Fibroblast of the conjunctiva (primary cell): Measurements from ENCODE around the gene GRK6.
A peak's percentile ranks its signal among the peaks of the same experiment; 100 is the strongest.

Experiments
- DNase-seq: peaks from one replicate; pipeline ENCODE4 v3.0.0-alpha.2; 2010; ENCODE audit warnings: low read depth

GRK6 gene

DNA sequence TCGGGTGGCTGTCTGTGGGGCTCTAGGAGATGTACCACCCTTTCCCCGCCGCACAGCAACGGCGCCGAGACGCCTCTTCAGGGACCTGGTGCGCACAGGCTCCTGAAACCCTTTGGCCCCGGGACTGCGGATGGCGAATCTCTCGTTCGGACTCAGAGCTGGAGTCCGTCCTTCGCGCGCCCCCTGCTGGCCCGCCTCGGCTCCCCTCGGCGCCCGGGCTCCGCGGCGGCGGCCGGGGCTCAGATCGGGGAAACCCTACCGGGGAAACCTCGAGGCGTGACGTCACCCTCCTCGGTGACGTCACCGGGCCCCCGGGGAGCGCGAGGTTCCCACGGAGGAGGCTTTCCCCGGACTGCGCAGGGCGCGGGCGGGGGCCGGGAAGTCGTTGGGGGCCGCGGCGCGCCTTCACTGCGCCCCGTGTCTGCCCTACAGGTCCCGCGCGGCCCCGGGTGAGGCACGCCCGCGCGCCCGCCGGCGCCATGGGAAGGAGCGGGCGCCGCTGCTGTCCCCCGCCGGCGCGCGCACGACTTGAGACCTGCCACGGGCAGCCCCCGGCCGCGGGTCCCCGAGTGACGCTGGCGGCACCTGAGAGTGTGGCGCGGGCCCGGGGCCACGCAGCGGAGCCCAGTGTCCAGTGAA, 28.0 kb downstream of the GRK6 start:
- peak; percentile 71 for DNase-seq

DNA sequence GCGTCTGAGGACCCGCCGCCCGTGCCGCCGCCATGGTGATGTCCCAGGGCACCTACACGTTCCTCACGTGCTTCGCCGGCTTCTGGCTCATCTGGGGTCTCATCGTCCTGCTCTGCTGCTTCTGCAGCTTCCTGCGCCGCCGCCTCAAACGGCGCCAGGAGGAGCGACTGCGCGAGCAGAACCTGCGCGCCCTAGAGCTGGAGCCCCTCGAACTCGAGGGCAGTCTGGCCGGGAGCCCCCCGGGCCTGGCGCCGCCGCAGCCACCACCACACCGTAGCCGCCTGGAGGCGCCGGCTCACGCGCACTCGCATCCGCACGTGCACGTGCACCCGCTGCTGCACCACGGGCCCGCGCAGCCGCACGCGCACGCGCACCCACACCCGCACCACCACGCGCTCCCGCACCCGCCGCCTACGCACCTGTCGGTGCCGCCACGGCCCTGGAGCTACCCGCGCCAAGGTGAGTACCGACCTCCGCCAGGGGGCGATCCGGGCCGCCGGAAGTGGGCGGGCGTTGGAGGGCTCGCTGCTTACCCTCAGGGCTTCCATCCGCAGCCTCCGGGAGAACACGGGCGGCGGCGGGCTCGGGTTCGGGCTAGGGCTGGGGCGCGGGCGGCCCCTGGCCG, 28.7 kb downstream of the GRK6 start:
- no peak for DNase-seq

DNA sequence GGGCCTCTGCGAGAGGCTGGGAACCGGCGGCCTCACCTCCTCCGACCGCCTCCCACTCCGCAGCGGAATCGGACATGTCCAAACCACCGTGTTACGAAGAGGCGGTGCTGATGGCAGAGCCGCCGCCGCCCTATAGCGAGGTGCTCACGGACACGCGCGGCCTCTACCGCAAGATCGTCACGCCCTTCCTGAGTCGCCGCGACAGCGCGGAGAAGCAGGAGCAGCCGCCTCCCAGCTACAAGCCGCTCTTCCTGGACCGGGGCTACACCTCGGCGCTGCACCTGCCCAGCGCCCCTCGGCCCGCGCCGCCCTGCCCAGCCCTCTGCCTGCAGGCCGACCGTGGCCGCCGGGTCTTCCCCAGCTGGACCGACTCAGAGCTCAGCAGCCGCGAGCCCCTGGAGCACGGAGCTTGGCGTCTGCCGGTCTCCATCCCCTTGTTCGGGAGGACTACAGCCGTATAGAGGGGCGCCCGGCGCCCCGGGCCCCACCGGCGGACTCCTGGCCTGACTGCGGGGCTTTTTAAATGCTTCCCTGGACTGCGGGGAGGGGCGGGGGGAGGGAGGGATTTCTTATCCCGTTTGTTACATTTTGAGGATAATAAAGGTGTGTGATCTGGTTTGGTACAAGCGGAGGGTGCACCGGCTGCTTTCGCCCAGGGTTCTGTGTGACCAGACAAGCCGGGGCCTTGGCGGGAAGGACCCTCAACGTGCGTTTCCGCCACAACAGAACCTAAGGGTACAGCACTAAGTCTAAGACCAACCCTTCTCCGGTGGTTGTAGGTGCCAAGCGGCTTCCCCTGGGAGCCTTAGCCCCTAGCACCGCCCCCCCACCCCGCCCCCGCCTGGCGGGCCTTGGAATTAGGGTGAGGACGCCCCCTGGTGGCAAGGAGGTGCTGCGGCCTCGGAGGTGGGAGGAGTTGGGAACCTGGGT, 29.4 kb downstream of the GRK6 start:
- peak; percentile 80 for DNase-seq

DNA sequence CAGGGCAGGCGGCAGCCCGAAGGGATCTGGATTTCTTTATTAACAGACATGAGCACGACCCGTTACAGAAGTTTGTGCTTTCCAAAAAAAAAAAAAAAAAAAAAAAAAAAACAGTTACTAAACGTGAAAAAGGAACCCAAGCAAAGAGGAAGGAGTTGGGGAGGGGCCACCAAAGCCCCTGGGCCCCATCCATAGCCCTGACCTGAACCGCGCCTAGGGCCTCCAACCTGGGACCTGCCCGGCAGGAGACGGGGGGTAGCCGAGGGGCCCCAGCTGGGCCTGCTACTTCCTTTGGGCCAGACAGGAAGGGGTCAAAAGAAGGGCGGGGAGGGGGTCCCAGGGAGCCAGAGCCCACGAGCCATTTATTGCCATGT, 30.1 kb downstream of the GRK6 start:
- no peak for DNase-seq

DNA sequence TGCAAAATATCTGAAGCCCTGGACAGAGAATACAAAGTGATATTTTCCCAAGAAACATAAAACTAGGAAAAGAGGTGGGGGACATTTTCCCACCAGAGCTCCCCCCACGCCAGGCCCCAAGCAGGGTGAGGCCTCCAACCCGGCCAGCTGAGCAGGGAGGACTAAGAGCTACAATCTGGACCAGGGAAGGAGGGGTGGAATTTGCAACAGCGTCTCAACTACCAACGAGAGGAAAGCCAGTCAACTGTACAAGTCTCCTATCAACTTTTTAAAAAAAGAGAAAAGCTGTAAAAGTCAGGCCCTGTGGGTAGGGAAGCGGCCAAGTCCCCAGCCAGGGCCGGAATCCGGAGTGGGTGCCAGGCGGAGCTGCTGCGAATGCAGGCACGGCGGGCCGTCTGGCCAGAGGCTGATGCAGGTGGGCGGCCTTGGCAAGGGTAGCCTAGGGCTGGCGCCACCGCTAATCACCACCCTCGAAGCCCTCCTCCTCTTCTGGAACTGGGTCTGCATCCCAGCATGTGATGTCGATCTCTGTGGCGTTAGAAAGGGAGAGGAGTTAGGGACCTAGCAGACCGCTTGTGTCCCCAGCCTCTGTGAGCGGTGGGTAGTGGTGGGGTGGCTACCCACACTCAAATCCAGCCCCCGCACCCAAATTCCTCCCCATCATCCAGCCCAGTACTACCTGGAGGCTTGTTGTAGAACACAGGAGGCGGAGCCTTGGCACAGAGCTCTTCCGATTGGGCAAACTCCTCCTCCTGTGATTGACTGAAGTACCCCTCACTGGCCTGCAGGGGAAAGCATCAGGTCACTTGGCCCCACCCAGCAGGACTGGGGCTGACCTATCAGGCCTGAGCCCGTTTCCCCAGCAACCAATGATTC, 30.7 kb downstream of the GRK6 start:
- peak; percentile 98 for DNase-seq

DNA sequence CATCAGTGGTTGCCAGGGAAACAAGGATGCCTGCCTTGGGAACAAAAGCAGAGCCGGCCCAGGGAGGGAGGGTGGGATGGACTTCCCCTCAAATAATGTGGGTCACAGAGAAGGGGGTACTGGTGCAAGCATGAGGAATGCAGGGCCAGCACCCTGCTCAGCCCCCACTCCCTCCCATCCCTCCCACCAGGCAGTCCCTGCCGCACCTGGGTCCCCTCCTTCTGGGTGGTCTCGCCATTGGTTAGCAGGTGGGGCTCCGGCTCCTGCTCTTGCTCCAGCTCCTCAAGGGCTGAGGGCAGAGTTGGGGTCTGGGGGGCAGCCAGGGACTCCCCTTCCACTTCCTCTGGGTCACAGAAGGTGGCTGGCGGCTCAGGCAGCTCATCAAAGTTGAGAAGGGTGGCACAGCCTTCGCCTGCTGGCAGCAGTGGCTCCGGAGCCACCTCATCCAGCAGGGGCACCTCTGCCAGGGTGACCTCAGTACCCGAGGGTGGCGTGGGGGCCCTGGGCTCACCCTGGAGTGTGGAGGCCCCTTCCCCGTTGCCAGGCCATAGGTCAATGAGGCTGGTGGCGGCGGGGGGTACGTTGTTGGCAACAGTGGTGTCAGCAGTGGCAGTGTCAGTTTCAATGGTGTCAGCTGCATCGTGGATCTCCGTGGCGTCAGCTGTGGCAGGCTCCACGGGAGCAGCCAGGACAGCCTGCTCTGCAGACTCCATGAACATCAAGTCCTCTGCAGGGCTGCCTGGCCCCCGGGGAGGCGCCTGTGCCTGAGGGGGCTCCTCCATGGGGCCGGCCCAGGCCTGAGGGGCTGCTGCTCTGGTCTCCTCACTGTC, 31.6 kb downstream of the GRK6 start:
- DNase-seq: no peak

DNA sequence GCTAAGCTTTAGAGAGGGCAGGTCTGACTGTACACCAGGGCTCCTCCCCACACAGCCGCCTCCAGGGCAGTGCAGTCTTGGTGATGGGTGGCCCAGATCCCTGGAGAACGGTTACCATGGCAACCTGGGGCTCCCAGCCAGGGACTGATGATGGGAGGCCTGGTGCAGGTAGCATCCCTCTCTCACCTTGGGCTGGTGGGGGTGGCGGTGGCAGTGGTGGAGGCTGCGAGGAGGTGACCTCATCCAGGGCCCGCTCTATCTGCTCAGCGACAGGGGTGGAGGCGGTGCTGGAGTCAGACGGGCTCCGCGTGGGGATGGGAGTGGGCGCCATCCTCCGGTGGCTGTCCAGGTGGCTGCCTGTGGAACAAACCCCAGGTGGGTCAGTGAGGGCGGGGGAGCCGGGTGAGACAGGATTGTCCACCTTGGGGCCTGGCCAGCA, 32.5 kb downstream of the GRK6 start:
- no peak for DNase-seq

DNA sequence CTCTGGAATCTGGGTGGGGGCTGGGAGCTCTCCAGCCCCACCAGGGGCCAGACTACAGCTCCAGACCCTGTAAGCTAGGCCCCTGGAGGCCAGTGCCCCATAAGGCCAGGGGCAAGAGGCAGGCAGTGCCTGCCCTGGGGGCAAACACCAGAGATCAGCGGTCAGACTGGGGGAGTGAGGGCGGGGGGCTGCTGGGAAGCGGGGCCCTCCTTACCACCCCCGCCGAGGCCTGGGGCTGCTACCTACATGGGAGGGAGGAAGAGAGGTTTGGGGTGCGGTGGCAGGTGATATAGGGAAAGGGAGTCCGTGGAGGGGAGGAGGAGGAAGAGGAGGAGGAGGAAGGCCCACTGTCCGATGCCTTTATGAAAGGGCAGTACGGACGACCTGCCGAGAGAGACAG, 32.9 kb downstream of the GRK6 start:
- DNase-seq: no peak

DNA sequence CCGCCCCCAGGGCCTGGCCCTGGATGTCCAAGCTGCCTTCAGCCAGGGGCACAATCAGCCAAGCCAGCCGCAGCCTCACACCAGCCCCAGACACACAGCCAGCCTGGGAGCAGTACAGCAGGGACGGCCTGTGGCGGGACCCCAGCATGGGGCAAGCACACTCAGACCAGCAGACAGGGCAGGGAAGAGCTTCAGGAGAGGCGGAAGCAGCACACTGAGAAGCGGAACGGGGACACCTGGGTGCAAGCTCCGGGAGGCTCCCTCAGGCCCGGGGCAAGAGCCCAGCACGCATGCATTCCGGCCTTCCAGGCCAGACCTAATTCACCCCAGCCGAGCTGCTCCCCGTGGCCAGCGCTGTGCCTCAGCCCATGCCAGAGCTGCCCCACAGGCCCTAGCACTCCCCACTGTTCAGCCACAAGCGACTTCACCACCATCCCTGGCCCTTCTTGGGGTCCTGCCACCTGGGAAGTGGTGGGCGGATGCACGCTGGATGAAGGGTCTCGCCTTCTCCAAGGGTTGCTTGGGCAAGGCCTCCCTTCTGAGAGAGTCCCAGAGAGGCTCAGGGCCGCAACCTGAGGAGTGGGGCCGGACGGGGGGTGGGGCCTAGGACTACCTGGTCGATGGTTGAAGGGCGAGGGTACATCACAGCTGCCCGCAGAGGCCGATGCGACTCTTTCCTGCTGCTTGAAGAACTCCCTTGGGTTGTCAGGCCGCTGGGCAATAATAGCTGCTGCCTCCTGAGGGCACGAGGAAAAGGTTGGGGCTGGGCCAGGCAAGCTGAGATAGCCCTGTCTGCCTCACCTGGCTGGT, 33.5 kb downstream of the GRK6 start:
- DNase-seq: no peak

DNA sequence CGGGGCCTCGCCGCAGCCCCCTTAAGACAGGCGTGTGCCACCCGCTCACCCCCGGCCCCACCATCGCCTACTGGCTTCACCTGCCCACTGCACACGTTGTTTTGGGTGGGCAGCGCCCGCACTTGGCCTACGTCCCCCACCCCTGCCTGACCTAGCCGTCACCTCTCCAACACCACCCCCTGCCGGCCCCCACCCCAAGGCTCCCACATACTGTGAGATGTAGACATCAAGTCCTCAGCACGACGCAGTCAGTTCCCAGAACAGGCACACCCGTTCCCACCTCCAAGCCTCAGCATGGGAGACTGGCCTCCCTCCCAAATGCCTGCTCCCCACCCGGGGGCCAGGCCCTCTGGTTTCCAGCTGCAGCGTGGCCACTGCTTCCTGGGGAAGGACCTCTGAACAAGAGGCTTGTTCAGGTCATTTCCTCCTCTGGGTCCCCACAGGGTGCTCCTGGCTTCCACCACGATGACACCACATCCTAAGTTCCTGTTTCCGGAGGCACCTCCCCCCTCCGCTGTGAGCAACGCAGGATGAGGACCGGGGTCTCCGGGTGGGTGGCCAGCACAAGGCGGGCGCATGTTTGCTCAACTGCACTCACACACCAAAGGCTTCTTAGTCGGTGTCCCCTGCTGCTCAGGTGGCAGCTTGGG, 35.7 kb downstream of the GRK6 start:
- DNase-seq: no peak

DNA sequence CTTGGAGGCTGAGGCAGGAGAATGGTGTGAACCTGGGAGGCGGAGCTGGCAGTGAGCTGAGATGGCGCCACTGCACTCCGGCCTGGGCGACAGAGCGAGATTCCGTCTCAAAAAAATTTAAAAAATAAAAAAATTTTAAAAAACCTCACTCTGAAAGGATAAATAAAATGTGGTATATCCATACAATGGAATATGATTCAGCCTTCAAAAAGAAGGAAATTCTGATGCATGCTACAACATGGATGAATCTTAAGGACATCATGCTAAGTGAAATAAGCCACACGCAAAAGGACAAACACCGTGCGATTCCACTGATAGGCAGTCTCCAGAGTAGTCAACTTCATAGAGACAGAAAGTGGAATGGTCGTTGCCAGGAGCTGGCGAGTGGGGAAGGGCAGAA, 38.6 kb downstream of the GRK6 start:
- no peak for DNase-seq

DNA sequence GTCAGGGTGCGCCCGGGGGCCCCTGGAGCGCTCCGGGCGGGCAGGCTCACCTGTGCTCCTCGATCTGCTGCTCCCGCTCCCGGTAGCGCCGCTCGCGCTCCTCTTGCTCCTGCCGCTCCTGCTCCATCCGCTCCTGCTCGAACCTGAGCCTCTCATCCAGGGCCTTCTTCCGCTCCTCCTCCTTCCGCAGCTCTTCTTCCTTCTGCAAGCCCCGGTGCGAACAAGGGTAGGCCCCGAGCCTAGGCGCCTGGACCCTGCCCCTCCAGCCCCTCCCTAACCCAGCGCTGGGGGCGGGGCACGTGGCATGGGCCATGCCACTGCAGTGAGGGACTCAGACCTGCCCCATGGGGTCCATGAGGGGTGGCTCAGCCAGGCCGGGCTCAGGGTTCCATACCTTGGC, 40.4 kb downstream of the GRK6 start:
- DNase-seq: no peak

DNA sequence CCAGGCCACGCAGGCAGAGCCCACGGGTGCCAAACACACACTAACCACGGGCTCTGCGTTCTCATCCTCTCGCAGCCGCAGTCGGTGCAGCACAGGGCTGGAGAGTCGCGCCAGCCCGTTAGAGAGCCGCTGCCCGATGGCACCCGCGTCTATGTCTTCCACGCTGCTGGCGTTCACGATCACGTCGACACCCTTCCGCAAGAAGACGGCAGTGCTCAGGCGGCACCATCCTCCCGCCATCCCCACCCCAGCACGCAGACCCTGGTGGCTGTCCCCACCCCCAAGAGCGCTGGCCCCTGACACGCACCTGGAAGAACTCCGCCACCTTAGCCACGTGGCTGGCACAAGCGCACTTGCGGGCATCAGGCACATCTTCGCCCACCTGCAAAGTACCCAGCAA, 41.0 kb downstream of the GRK6 start:
- DNase-seq: no peak

DNA sequence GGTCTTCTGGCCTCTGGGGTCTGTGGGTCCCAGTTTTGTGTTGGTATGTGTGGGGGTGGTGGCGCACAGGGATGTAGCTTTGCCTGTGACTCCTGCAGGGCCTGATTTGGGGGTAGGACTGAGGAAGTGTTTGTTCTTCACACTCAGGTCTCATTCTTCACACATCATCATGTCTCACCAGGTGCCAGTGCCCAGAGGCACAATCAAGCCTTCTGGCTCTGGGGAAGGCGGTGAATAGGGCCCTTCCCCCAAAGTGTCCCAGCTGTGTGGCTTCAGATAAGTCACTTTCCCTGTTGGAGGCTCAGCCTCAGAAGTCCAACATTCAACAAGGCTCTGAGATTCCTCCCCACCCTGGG, 41.8 kb downstream of the GRK6 start:
- DNase-seq: no peak

DNA sequence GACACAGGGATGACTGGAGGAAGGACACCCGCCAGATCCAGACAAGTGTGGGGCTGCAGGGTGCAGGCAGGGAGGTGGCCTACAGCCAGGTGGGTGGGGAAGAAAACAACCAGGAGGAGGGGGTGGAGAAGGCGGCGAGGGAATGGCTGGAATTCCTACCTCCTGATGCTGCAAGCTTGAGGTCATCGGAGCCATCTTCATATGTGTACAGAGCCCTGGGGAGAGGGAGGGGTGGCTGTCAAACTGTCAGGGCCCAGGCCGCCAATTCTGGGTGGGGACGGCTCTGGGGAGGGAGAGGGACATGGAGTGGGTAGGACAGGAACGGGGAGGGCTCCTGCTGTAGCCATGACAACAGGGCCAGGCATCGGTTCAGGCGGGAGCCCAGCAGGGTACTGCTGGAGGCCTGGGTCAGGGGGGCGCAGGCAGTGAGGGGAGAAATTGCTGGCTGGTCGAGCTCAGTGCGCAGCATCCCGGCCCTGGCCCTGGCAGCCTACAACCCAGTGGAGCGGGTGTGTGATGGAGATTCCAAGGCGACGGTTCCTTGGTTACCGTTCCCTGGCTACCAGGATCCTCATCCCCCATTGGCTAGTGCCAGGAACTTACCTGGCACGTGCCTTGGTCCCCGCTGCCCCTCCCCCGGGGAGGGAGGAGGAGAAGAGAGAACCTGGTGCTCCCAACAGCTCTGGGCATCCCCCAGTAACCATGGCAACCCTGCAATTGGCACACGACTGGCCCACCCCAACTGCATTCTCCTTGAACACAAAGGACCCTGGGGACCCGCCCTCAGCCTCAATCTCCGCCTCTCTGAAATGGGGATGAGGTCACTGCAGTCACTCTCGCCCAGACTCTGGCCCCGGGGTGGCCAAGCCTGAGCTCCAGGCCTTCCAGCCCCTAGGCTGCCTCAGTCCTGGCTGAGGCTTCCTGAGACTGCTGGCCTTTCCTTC, 42.5 kb downstream of the GRK6 start:
- DNase-seq: no peak

DNA sequence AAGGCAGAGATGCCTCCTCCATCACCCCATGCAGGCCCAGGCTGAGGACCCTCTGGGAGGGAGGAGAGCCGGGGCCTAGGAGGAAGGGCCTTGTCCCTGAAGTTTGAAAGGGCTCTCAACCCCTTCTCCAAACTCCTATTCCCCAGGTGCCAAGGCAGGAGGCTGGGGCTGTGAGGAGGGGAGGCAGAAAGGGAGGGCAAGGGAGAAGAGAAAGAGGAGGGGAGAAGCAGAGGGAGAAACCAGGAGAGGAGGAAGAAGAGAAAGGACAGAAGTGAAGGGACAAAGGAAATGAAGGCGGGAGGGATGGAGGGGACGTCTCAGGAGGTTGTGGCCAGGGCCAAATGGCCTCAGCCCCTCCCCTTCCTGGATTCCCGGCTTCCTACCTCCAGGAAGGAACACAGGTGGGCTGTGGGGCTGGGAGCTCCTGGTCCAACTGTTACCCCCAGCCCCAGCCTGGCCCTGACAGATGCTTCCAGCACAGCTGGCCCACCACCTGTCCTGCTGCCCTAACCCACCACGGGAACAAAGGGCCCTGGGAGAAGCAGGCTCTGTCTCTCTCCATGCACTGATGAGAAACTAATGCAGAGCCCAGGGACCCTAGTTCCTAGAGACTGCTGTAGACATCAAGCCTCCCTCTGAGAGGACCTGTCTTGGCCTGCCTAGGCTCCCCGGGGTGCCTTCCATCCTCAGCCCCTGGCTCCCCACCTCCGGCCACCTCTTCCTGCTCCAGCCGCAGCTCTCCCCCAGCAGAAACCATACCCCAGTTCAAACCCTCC, 43.5 kb downstream of the GRK6 start:
- DNase-seq: no peak

DNA sequence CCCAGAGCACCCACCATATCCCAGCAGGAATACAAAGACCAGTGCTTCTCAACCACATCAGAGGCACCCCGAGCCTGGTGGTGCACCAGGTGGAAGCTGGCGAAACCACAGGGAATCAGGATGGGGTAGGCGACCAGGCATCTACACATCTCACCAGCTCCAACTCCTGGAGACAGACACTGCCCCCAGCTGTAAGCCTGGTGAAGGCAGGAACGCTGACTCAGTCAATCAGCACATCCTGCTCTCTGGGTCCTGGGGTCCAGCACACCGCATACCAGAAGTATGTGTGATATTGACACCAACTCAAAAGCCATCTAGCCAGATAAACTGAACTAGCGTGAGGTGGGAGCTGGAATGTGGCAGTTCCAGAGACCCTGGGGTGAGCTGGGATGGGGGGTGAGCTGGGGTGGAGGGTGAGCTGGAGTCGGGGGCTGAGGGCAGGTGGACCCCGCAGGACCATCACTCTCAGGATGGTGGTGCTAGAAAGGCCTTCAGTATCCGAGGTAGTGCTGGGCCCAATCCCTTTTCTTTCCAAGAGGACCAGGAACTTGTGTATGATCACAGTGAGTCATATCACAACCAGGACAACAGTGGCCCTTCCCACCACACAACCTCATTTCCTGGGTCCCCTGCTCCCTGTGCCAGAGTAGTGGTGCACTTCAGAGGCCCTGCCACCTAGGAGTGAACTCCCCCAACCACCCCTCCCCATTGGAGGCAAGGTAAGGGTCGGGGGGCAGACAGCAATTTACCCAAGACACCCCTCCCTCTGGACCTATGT, 44.5 kb downstream of the GRK6 start:
- DNase-seq: no peak
